ENCODE measurements around the gene HAUS3. TPM values are rescaled to one million over a fixed set of nuclear protein-coding genes. Genes with fewer than 3 reads are reported as not detected.
"Not testable (repeated sequence)": the region's sequence is repeated elsewhere in the genome, so short reads cannot be mapped to it uniquely, and the experiment has no call there.

Gene HAUS3
- total RNA-seq, 3 donors from 2014 or later: 20.6 to 24.1 (median 22.5) TPM

DNA sequence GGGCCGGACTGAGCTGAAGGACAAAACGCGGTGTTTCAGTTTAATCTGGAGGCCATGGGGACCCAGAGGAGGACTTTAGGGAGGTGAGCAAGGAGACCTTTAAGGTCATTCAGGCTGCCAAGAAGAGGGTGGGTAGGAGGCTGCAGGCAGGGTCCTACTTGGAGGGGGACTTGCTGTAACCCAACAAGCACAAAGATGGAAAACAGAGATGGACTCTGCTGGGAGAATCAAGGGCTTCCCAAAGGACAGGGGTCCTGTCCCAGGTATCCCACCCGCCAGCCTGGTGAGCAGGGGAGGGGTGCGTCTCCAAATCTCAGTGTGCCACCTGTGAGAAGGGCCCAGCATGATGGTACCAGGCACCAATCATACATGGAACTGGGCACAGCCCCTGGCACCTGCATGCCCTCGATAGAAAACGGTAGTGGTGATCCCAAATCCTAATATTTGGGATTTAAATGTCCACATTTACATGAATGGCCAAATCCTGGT, 3.9 kb upstream of the HAUS3 start:
- H3K9me3 Mint-ChIP-seq: no peaks in the 10 kb centered on the region
- no peaks in the 10 kb centered on the region for H3K27me3 Mint-ChIP-seq (ENCODE audit: low read depth)
- DNase-seq (no peak), ATAC-seq (no peak)
- no peak overlapping the region for H3K4me3 Mint-ChIP-seq
- no peaks in the 10 kb centered on the region for H3K36me3 Mint-ChIP-seq (ENCODE audit: insufficient read depth)
- H3K4me1 Mint-ChIP-seq (ENCODE audit: low read depth): peaks cover 21% of the 10 kb centered on the region

DNA sequence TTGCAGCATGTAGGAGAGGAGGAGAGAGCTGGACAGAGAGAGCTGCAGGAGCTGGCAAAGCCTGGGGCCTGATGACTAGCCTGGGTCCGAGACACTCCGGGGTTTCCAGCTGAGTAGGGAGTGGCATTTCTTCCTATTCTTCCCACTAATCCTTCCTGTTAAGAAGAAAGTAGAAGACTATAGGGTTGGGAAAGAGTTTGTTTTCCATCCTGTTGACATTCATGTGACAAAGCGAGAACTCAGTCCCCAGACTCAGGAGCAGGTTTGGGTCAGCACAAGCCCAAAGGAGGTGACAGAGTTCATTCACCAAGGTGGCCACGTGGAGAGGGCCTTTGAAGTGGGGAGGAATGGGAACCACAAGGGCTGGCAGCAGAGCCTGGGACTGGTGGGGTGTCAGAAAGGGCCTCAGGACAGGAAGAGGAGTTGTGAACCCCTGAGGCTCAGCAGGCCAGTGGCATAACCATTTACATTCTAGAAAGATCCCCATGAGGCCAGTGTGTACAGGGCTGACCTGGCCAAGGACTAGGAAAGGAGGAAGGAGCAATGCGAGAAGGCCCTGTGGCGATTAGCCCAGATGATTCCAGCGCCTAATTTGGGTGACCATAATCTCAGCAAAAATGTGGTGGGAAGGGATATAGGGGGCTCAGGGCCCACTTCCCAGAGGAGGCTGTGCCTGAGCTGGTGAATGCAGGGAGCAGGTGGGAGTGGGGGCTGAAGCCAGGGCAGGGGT, 3.3 kb upstream of the HAUS3 start:
- H3K4me1 Mint-ChIP-seq (ENCODE audit: low read depth): peaks cover 27% of the 10 kb centered on the region
- H3K36me3 Mint-ChIP-seq (ENCODE audit: insufficient read depth): peaks cover 3% of the 10 kb centered on the region
- H3K9me3 Mint-ChIP-seq: no peaks in the 10 kb centered on the region
- no peak overlapping the region for H3K4me3 Mint-ChIP-seq
- no peak for DNase-seq
- H3K27me3 Mint-ChIP-seq (ENCODE audit: low read depth): no peaks in the 10 kb centered on the region
- ATAC-seq: no peak

DNA sequence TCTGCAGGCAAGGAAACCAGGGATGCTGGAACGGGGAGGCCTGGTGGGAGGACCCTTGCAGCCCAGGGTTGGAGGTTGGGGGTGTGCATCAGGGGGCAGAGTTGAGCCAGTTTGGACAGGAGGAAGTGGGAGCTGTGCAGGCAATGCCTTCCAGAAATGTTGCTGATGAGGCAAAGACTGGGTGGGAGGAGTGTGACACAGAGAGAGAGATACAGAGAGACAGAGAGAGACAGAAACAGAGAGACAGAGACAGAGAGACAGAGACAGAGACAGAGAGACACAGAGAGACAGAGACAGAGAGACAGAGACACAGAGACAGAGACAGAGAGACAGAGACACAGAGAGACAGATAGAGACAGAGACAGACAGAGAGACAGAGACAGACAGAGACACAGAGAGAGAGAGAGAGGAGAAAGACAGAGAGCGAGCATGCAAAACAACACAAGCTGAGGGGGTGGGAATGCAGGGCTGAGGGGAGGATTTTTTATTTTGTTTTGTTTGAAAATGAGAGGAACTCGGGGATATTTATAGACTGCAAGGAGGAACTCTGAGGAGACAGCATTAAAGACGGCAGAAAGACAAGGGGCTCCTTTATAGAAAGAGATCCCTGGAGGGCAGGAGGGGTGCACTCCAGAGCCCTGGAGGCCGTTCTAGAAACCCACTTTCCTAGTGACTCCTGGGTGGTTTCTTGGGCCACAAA, 1.9 kb upstream of the HAUS3 start:
- Mint-ChIP-seq H3K9me3 (no peaks in the 10 kb centered on the region), H3K4me1 (ENCODE audit: low read depth) (peaks cover 39% of the 10 kb centered on the region), H3K36me3 (ENCODE audit: insufficient read depth) (peaks cover 14% of the 10 kb centered on the region), H3K4me3 (no peak overlapping the region), H3K27me3 (ENCODE audit: low read depth) (no peaks in the 10 kb centered on the region)
- DNase-seq: no peak
- ATAC-seq: no peak

DNA sequence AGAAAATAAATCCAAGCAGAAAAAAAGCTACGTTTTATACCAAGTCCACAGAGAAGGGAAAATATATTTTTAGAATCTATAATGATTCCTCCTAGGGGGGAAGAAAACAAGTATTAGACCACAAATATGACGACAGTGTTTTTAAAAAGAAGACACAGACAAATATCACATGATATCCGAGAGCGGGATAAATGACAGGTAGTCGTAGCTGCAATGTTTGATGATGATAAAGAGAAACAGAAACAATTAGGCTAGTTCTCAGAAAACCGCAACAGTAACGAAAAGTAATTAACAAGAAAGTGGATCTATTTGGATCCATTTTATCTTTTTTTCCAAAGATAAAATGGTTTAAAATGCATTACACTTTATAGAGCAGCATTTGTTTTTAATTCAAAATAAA, 918 bp downstream of the HAUS3 start:
- no peak for DNase-seq
- peak overlapping the region; percentile 94 for H3K4me3 Mint-ChIP-seq
- peaks cover 26% of the 10 kb centered on the region for H3K36me3 Mint-ChIP-seq (ENCODE audit: insufficient read depth)

GRCh38 chr4:2236944-2237666, 4.8 kb downstream of the HAUS3 start:
- Mint-ChIP-seq H3K4me1 (ENCODE audit: low read depth) (peaks cover 51% of the 10 kb centered on the region), H3K27me3 (ENCODE audit: low read depth) (no peaks in the 10 kb centered on the region)

More for the DNA sequence above, 918 bp downstream of the HAUS3 start:
- no peak for ATAC-seq
- H3K27me3 Mint-ChIP-seq (ENCODE audit: low read depth): no peaks in the 10 kb centered on the region
- no peaks in the 10 kb centered on the region for H3K9me3 Mint-ChIP-seq
- H3K4me1 Mint-ChIP-seq (ENCODE audit: low read depth): peaks cover 55% of the 10 kb centered on the region

DNA sequence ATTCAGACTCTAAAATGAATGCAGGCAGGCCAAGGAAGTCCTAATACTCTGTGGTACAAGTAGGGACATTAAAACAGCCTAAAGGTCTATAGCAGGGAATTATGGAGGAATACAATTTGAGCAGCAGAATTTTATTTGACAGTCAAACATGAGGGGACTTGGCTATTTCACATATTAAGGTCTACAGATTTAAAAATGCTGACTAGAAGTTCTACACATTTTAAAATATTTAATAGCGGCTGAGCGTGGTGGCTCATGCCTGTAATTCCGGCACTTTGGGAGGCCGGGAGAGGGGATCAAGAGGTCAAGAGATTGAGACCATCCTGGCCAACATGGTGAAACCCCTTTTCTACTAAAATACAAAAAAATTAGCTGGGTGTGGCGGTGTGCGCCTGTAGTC, 10.8 kb downstream of the HAUS3 start:
- ATAC-seq (no peak), DNase-seq (no peak)
- no peak overlapping the region for H3K4me3 Mint-ChIP-seq
- peaks cover 19% of the 10 kb centered on the region for H3K4me1 Mint-ChIP-seq (ENCODE audit: low read depth)
- H3K9me3 Mint-ChIP-seq: no peaks in the 10 kb centered on the region
- H3K36me3 Mint-ChIP-seq (ENCODE audit: insufficient read depth): peaks cover 24% of the 10 kb centered on the region
- H3K27me3 Mint-ChIP-seq (ENCODE audit: low read depth): no peaks in the 10 kb centered on the region

More at GRCh38 chr4:2236944-2237666, 4.8 kb downstream of the HAUS3 start:
- Mint-ChIP-seq H3K4me3 (peak overlapping the region; percentile 48), H3K9me3 (no peaks in the 10 kb centered on the region), H3K36me3 (ENCODE audit: insufficient read depth) (peaks cover 48% of the 10 kb centered on the region)
- DNase-seq (no peak), ATAC-seq (no peak)

- H3K9me3 Mint-ChIP-seq: no peaks in the 10 kb centered on the region
- DNase-seq: no peak
- ATAC-seq: no peak
- peaks cover 9% of the 10 kb centered on the region for H3K36me3 Mint-ChIP-seq (ENCODE audit: insufficient read depth)
- no peak overlapping the region for H3K4me3 Mint-ChIP-seq
- H3K27me3 Mint-ChIP-seq (ENCODE audit: low read depth): no peaks in the 10 kb centered on the region
- peaks cover 4% of the 10 kb centered on the region for H3K4me1 Mint-ChIP-seq (ENCODE audit: low read depth)
Observed at GRCh38 chr4:2226261-2226660, 15.7 kb downstream of the HAUS3 start.

GRCh38 chr4:2222838-2223237, 19.1 kb downstream of the HAUS3 start:
- H3K9me3 Mint-ChIP-seq: no peaks in the 10 kb centered on the region
- peaks cover 9% of the 10 kb centered on the region for H3K36me3 Mint-ChIP-seq (ENCODE audit: insufficient read depth)
- peaks cover 7% of the 10 kb centered on the region for H3K4me1 Mint-ChIP-seq (ENCODE audit: low read depth)
- DNase-seq (no peak), ATAC-seq (no peak)
- H3K4me3 Mint-ChIP-seq: no peak overlapping the region
- H3K27me3 Mint-ChIP-seq (ENCODE audit: low read depth): no peaks in the 10 kb centered on the region

DNA sequence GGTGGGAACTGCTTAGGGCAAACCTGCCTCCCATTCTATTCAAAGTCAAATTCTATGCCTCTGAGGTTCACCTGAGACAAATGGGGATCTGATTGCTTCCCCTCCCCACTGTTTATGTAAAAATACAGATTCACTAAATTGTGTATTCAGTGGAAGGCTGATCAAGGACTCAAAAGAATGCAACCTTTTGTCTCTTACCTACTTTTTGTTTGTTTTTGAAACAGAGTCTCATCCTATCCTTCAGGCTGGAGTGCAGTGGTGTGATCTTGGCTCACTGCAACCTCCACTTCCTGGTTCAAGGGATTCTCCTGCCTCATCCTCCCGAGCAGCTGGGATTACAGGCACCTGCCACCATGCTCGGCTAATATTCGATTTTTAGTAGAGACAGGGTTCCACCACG, 20.5 kb downstream of the HAUS3 start:
- H3K4me3 Mint-ChIP-seq; ATAC-seq; H3K4me1 Mint-ChIP-seq (ENCODE audit: low read depth); H3K36me3 Mint-ChIP-seq (ENCODE audit: insufficient read depth); H3K9me3 Mint-ChIP-seq; DNase-seq; H3K27me3 Mint-ChIP-seq (ENCODE audit: low read depth): not testable (repeated sequence)

GRCh38 chr4:2220016-2220630, 21.8 kb downstream of the HAUS3 start:
- Mint-ChIP-seq H3K4me1 (ENCODE audit: low read depth) (peaks cover 6% of the 10 kb centered on the region), H3K36me3 (ENCODE audit: insufficient read depth) (peaks cover 4% of the 10 kb centered on the region), H3K27me3 (ENCODE audit: low read depth) (no peaks in the 10 kb centered on the region), H3K4me3 (no peak overlapping the region), H3K9me3 (no peaks in the 10 kb centered on the region)
- ATAC-seq (peak; percentile 94), DNase-seq (peak; percentile 78)

- ATAC-seq: no peak
- H3K4me3 Mint-ChIP-seq: no peak overlapping the region
- H3K27me3 Mint-ChIP-seq (ENCODE audit: low read depth): no peaks in the 10 kb centered on the region
- H3K4me1 Mint-ChIP-seq (ENCODE audit: low read depth): peaks cover 6% of the 10 kb centered on the region
- no peak for DNase-seq
- H3K9me3 Mint-ChIP-seq: no peaks in the 10 kb centered on the region
- peaks cover 4% of the 10 kb centered on the region for H3K36me3 Mint-ChIP-seq (ENCODE audit: insufficient read depth)
Observed at GRCh38 chr4:2219233-2219760, 22.6 kb downstream of the HAUS3 start.

- DNase-seq (no peak), ATAC-seq (no peak)
- peaks cover 4% of the 10 kb centered on the region for H3K36me3 Mint-ChIP-seq (ENCODE audit: insufficient read depth)
- no peaks in the 10 kb centered on the region for H3K27me3 Mint-ChIP-seq (ENCODE audit: low read depth)
- no peaks in the 10 kb centered on the region for H3K9me3 Mint-ChIP-seq
- H3K4me1 Mint-ChIP-seq (ENCODE audit: low read depth): peaks cover 6% of the 10 kb centered on the region
- no peak overlapping the region for H3K4me3 Mint-ChIP-seq
Observed at GRCh38 chr4:2218436-2218835, 23.5 kb downstream of the HAUS3 start.

DNA sequence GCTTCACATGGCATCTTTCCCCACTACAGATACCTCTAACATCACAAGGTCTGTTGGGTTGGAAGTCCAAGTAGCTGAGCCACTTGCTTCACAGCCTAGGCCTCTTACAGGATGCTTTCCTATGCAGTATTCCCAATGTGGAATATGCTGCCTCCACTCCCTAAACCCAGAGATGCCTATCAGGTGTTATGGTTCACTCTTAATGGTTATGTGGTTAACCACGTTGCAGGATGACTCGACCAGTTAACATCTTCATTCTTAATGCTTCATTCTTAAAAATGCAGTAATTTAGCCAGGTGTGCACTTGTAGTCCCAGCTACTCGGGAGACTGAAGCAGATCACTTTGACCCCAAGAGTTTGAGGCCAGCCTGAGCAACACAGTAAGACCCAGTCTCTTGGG, 24.2 kb downstream of the HAUS3 start:
- Mint-ChIP-seq H3K4me3 (no peak overlapping the region), H3K4me1 (ENCODE audit: low read depth) (peaks cover 6% of the 10 kb centered on the region), H3K9me3 (no peaks in the 10 kb centered on the region), H3K36me3 (ENCODE audit: insufficient read depth) (peaks cover 2% of the 10 kb centered on the region), H3K27me3 (ENCODE audit: low read depth) (no peaks in the 10 kb centered on the region)
- ATAC-seq: no peak
- no peak for DNase-seq

DNA sequence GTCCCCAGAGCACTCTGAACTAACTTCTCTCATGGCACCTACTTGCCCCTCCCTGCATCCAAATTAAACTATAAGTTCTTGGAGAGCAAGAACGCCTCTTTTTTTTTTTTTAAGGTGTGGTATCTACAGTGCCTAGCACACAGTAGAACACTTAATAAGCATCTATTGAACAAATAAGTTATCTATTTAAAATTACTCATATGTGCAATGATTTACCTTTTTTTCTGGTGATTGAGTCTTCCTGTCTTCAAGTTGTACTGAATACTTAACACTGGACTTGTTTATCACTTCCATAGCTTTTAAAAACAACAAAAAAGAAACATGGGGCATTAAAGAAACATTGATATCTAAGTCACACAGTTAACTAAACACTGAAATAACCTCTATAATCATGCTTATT, 29.1 kb downstream of the HAUS3 start:
- Mint-ChIP-seq H3K27me3 (ENCODE audit: low read depth) (no peaks in the 10 kb centered on the region), H3K9me3 (no peaks in the 10 kb centered on the region), H3K4me1 (ENCODE audit: low read depth) (no peaks in the 10 kb centered on the region), H3K4me3 (no peak overlapping the region), H3K36me3 (ENCODE audit: insufficient read depth) (no peaks in the 10 kb centered on the region)
- DNase-seq (no peak), ATAC-seq (no peak)

All from activated T-cell treated with anti-CD3 and anti-CD28 coated beads, Interleukin-2, amount 50 U/mL, for 4 hours (primary cell).